Measurements from ENCODE around the gene ZBTB8A.
A peak's percentile ranks its signal among the peaks of the same experiment; 100 is the strongest.
"Not testable (repeated sequence)": the region's sequence is repeated elsewhere in the genome, so short reads cannot be mapped to it uniquely, and the experiment has no call there.

The ZBTB8A gene

GRCh38 chr1:32538887-32539583 lies at the start of gene ZBTB8A:
TSS of gene ZBTB8A (plus strand) at chr1:32539427. CDS start at chr1:32592932, 53,505 bp downstream.
- peak; percentile 61 for DNase-seq (ENCODE audit: low spot score)

DNA sequence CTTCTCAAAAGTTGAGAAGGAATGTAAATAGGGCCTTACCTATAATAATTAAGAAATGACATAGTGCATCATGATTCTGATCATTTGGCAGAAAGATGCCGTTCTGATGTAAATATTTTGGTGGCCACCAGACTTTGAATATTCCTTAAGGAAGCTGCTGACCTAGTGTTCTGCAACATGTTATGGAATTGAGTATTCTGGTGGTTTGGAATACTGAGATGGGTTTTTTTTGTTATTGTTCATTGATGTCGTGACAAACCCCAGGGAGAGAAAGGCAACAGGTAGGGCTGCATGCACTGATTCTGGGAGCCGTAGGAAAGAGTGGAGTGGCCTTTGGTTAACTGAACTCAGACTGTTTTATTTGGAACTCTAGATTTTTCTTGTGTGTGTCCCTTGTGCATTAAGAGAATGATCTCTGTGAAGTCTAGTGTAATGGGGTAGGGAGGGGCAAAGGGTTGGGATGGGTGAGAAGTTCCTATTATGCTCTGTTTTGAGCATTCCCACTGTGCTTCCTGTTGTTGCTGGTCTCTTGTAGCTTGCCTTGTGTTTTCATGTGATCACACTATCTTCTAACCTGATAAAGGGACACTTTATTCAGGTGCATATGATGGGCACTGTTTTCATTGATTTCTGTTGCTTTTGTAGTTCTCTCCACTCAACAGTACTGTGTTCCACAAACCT lies 49.3 kb upstream of the ZBTB8A start:
- no peak for DNase-seq (ENCODE audit: low spot score)

GRCh38 chr1:32491386-32491785 lies 47.8 kb upstream of the ZBTB8A start:
- no peak for DNase-seq (ENCODE audit: low spot score)

DNA sequence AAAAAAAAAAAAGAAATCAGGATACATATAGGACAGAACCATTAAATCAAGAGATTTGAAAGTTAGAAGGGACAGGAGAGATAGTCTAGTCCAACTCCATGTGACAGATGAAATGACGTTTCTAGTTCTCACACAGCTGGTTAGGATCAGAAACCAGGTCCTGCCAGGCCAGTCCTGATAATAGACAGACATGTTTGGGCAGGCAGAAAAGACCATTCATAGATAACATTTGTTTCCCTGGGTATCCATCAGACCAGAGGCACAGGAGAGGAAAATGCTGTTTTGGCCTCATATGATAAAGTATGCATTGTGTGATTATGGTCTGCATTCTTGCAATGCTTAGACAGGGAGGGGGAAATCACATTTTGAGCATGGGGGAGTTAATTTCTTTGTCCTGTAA lies 45.0 kb upstream of the ZBTB8A start:
- DNase-seq (ENCODE audit: low spot score) = no peak

GRCh38 chr1:32494711-32495337 lies 44.4 kb upstream of the ZBTB8A start:
- no peak for DNase-seq (ENCODE audit: low spot score)

DNA sequence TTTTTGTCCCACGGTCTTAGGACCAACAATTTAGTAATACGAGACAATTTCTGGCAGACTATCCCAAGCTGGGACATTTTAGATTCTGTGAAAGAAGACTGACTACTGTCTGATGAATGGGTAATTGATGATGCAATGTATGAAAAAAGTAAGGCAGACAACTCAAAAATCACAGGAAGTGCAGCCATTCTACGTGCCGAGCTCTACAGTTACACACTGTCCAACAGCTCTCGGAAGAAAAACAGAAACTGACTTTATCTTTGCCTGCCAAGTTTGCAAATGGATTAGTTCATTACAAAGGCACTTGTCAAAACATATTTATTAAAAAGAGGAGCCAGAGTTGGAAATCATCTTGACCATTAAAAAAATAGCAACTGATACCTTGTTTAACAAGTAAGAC lies 43.1 kb upstream of the ZBTB8A start:
- no peak for DNase-seq (ENCODE audit: low spot score)

DNA sequence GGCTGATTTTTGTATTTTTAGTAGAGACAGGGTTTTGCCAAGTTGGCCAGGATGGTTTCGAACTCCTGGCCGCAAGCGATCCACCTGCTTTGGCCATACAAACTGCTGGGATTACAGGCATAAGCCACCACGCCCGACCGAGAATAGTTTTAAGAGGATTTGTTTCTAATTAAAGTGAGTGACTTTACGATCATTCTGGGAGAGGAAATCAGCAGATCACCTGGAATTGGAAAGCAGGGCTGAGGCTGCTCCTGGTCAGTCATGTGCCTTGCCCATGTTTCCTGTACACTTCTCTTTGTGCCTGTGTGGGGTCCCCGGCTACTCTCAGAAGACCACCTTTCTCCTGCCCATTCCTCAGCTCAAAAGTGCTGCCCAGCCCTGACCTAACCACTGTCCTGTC lies 40.5 kb upstream of the ZBTB8A start:
- no peak for DNase-seq (ENCODE audit: low spot score)

DNA sequence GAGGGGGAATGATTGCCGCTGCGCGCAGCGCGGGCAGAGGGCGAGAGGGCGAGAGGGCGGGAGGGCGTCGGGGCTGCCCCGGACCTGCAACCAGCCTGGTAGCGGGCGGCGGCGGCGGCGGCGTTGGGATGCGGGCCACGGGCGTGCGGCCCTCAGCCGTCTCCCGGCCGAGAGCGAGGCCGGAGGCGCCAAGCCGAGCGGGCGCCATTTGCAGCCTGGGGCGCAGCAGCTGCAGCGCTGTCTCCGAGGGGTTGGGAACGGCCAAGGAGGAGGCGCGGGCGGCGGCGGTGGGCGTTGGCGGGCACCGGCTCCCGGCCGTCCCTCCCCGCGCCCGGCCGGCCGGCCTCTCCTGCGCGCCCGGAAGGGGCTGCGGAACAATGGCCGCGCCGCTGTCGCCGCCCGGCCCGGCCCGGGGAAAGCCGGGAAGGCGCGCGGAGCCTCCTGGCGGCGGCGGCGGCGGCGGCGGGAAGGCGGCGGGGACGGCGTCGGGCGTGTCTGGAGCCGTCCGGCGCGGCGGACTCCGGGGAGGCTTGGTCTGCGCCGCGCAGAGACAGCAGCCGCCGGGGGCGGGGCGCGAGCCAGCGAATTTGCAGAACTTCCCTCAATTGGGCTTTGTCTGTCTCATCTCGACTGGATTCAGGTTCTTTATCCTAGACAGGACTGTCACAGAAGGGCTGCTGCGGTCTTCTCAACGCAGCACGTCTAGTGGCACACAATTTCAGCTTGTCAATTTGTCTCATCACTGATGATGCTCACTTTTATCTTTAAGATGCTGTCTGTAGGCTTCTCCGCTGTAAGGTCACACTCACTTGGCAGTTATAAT lies 38.6 kb upstream of the ZBTB8A start:
- no peak for DNase-seq (ENCODE audit: low spot score)

DNA sequence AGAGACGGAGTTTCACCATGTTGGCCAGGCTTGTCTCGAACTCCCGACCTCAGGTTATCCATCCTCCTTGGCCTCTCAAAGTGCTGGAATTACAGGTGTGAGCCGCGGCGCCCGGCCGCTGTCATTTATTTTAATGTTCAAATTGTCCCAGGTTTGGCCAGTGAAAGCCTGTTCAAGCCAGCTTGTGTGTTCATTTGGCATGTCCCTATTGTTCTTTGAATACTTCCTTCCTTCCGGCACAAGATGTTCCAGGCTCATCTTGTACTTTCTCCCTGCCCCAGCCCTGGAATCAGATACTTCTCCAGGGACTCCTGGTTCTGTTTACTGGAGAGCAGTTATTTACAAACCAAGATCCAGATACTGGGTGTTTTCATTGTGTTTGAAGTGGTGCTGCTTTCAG lies 37.4 kb upstream of the ZBTB8A start:
- no peak for DNase-seq (ENCODE audit: low spot score)

DNA sequence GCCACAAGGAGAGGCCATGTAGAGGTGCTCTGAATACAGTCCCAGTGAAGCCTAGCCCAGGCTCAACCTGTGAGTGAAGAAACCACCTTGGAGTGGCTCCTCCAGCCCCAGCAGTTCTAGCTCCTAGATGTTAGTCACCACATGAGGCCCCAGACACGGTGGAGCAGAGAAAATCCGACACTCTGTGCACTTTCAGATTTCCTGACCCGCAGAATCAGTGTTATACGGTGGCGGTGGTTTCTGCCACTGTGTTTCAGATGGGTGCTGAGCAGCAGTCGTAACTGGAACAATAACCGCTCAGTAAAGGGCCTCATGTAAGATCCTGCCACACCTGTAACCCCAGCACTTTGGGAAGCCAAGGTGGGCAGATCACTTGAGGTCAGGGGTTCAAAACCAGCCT lies 36.1 kb upstream of the ZBTB8A start:
- DNase-seq (ENCODE audit: low spot score) = no peak

DNA sequence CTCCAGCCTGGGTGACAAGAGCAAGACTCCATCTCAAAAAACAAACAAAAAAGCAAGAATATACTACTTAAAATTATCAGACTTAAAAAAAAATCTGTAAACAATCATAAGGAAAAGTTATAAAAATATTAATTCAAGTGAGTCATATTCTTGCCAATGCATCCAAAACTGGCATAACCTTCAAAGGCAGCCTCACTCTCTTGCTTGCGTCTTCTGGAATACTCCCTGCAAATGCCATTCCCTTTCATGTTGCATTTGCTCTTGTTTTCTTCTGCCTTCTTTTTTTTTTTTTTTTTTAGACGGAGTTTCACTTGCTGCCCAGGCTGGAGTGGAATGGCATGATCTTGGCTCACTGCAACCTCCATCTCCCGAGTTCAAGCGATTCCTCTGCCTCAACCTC lies 32.2 kb upstream of the ZBTB8A start:
- DNase-seq (ENCODE audit: low spot score) = no peak

DNA sequence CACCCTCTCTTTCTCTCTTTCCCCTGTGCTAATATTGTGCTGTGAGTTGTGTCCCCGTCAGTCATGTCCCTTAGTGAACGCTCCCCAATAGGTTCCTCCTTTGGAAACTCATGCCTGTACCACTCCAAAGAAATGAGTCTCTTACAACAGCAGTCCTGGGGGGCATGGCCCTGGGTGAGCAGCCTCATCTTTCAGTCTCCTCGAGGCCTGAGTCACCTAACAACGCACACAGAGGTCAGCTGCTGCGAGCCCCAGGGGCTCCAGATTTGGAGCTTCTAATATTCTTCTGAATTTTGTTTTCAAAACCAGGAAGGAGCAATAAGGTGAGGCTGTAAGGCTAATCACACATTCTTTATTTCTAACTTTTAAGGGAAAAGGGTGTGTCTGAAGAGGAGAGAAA lies 30.5 kb upstream of the ZBTB8A start:
- no peak for DNase-seq (ENCODE audit: low spot score)

DNA sequence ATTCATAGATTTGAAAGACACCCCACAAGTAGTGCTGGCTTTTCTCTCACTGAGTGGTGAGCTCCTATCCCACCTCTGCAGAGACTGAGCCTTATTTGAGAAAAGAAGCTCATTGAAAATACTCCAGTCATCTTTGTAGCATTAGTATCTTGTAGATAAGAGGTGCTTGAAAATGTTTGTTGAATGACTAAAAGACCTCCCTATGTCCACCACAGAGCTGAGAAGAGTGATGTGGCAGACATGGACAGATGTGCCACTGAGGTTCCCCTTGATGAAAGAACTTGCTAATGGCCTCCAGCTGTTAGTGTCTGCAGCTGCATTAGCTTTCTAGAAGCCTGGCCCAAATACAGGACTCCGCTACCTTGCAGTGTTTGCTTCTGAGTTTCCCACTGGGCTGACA lies 29.3 kb upstream of the ZBTB8A start:
- no peak for DNase-seq (ENCODE audit: low spot score)

DNA sequence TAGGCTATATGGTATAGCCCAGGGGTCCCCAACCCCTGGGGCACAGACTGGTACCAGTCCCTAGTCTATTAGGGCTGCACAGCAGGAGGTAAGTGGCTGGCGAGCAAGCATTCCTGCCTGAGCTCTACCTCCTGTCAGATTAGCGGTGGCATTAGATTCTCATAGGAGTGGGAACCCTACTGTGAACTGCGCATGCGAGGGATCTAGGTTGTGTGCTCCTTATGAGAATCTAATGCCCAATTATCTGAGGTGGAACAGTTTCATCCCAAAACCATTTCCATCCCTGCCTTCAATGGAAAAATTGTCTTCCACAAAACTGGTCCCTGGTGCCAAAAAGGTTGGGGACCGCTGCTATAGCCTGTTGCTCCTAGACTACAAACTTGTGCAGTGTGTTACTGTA lies 22.8 kb upstream of the ZBTB8A start:
- no peak for DNase-seq (ENCODE audit: low spot score)

- no peak for DNase-seq (ENCODE audit: low spot score)
Measured at GRCh38 chr1:32518976-32519375, 20.3 kb upstream of the ZBTB8A start.

DNA sequence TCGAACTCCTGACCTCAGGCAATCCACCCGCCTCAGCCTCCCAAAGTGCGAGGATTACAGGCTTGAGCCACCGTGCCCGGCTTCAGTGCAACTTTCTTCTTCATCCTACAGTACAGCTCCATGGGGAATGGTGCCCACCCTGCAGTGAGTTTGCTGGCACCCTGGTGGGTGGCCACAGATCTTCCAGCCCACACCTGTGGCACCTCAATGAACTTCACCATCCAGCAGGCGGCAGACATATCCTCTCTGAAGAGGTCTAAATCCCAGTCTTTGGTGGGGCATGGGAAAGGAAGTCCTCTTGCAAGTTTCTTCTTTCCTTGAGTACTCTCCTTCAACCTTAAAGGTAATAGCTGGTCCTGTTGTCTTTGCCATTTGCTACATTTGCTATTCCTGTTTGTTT lies 18.1 kb upstream of the ZBTB8A start:
- no peak for DNase-seq (ENCODE audit: low spot score)

- no peak for DNase-seq (ENCODE audit: low spot score)
Measured at GRCh38 chr1:32525053-32525452, 14.2 kb upstream of the ZBTB8A start.

GRCh38 chr1:32525661-32526444 lies 13.4 kb upstream of the ZBTB8A start:
- DNase-seq (ENCODE audit: low spot score) = no peak

DNA sequence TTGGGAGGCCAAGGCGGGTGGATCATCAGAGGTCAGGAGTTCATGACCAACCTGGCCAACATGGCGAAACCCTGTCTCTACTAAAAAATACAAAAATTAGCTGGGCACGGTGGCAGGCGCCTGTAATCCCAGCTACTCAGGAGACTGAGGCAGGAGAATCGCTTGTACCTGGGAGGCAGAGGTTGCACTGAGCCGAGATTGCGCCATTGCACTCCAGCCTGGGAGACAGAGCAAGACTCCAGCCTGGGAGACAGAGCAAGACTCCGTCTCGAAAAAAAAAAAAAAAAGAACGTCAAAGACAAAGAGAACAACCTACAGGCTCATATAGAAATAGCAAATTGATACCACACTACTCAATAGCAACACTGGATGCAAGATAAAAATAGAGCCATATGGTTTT lies 10.7 kb upstream of the ZBTB8A start:
- not testable (repeated sequence) for DNase-seq (ENCODE audit: low spot score)

DNA sequence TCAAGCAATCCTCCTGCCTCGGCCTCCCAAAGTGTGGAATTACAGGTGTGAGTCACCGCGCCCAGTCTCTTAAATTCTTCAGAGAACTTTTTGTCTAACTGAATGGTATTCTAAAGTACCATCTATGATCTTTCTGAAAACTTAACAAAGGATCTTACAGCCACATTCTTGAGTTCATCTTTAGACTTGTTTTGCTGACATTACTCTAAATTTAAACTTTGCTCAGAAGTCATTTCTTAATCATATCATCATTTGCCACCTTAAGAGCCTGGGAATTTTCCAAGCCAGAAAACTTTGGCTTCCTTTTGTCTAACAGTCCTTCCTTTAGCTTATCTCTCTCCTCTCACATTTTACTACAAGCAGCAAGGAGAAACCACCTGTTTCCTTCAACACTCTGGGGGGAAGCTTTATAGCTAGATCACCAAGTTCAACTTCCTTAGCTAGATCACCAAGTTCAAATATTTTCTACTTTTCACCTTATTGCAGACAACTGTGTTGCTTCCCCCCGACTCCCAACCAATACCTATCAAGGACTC lies 5.4 kb upstream of the ZBTB8A start:
- DNase-seq (ENCODE audit: low spot score) = no peak

DNA sequence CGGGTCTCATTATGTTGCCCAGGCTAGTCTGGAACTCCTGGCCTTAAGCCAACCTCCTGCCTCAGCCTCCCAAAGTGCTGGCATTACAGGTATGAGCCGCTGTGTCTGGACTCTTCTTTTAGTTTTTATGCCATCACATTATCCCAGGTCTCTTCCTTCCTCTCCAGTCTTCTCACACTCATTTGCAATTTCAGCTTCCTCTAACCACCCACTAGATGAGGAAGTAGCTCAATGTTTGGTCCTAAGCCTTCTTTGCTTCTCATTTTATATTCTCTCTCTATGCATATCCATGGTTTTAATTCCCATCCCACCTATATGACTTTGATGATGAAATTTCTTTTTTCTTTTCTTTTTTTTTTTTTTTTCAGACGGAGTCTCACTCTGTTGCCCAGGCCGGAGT lies 3.1 kb upstream of the ZBTB8A start:
- DNase-seq (ENCODE audit: low spot score) = no peak

DNA sequence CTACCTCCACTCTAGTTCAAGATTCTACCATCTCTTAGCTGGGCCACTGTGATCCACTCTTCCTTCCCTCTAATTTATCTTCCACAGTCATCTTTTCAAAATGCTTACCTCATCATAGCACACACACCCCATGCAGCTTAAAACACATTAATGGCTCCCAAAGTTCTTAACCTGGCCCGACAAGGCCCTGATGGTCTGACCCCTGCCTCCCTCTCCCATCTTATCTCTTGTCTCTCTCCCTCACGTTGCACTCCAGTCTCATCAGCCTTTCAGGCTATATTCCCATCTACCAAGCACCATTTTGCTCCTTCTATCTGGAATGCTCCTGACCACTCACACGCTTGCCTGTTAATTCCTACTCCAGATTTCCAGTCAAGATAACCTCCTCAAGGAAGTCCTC lies 2.5 kb upstream of the ZBTB8A start:
- DNase-seq (ENCODE audit: low spot score) = no peak

Data from NAMALWA (cell line).